HUES6 (cell line): Measurements from ENCODE around the gene HRH1.
"Not testable (repeated sequence)": the region's sequence is repeated elsewhere in the genome, so short reads cannot be mapped to it uniquely, and the experiment has no call there.

Experiments used
- H3K27ac ChIP-seq: 2 replicates; pipeline ENCODE4 v1.7.0; 2013; ENCODE audit warnings: low read depth, mild to moderate bottlenecking, low read length, inconsistent platforms
- H3K27me3 ChIP-seq: 2 replicates; pipeline ENCODE4 v1.6.1; 2013; ENCODE audit warnings: low read length; ENCODE audit not compliant: control insufficient read depth, insufficient read depth
- H3K36me3 ChIP-seq: 2 replicates; pipeline ENCODE4 v1.6.1; 2013; ENCODE audit warnings: low read length; ENCODE audit not compliant: control insufficient read depth, insufficient read depth
- H3K4me1 ChIP-seq: 2 replicates; pipeline ENCODE4 v1.6.1; 2013; ENCODE audit warnings: low read length; ENCODE audit not compliant: control insufficient read depth, insufficient read depth
- H3K4me3 ChIP-seq: 2 replicates; pipeline ENCODE4 v1.5.1; 2013; ENCODE audit warnings: low read depth, low read length
- H3K9ac ChIP-seq: one replicate; pipeline ENCODE4 v1.6.1; 2013; ENCODE audit warnings: mild to moderate bottlenecking, low read length
- H3K9me3 ChIP-seq: 2 replicates; pipeline ENCODE4 v1.6.1; 2013; ENCODE audit warnings: low read depth, low read length; ENCODE audit not compliant: control insufficient read depth, insufficient read depth

HRH1 gene

GRCh38 chr3:11211531-11212298 is 57.4 kb downstream of the HRH1 start:
- Histone ChIP-seq H3K9me3 (no peaks in the 10 kb centered on the region), H3K9ac (no peak overlapping the region), H3K36me3 (no peaks in the 10 kb centered on the region), H3K27ac (no peak overlapping the region), H3K4me1 (no peaks in the 10 kb centered on the region), H3K27me3 (no peaks in the 10 kb centered on the region; the same call in 1 of the 2 replicates), H3K4me3 (no peak overlapping the region)

DNA sequence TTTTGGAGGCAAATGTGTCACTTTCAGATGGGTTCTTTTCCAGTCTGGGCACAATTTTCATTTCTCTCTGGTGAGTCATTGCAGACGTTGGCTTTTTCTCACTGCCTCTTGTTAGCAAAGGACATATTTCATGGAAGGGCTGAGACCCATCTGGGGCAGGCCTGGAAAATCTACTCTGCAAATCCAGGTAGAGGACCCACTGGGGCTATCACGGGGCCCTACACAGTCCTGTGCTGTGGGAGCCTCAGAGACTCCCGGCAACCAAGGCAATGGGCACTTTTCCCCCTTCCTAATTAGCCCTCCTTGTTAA is 58.0 kb downstream of the HRH1 start:
- Histone ChIP-seq H3K27me3 (no peaks in the 10 kb centered on the region; the same call in 1 of the 2 replicates), H3K9ac (no peak overlapping the region), H3K4me3 (no peak overlapping the region), H3K36me3 (no peaks in the 10 kb centered on the region), H3K4me1 (no peaks in the 10 kb centered on the region), H3K27ac (no peak overlapping the region), H3K9me3 (no peaks in the 10 kb centered on the region)

- H3K4me1 ChIP-seq: no peaks in the 10 kb centered on the region
- H3K27ac ChIP-seq: no peak overlapping the region
- H3K27me3 ChIP-seq: no peaks in the 10 kb centered on the region; the same call in 1 of the 2 replicates
- H3K4me3 ChIP-seq: no peak overlapping the region
- no peak overlapping the region for H3K9ac ChIP-seq
- H3K36me3 ChIP-seq: no peaks in the 10 kb centered on the region
- H3K9me3 ChIP-seq: no peaks in the 10 kb centered on the region
Measured at GRCh38 chr3:11212784-11213183, 58.5 kb downstream of the HRH1 start.

GRCh38 chr3:11213810-11214450 is 59.6 kb downstream of the HRH1 start:
- H3K9me3 ChIP-seq: no peaks in the 10 kb centered on the region
- no peak overlapping the region for H3K4me3 ChIP-seq
- no peaks in the 10 kb centered on the region for H3K36me3 ChIP-seq
- no peak overlapping the region for H3K27ac ChIP-seq
- no peak overlapping the region for H3K9ac ChIP-seq
- H3K27me3 ChIP-seq: no peaks in the 10 kb centered on the region; the same call in 1 of the 2 replicates
- no peaks in the 10 kb centered on the region for H3K4me1 ChIP-seq

DNA sequence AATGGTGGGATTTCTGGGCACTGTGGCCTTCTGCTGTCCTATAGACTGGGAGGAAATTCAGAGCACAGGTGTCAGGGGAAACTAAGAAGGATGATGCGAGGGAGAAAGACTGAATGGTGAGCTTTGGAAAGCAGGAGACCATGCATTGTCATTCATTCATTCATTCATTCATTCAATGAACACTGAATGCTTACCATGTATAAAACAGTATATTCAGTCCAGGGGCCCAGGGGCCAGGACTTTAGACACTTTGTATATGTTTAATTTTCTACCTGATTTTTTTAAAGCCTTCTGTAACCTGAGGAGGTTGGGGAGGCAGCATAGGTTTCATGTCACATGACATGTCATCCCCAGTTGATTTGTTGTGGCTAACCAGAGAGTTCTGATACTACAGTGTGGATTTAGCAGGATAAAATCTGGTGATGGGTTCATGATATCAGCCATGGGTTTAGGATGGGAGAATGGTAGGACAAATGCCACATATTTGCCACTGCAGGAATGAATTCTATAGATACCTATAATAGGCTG is 60.2 kb downstream of the HRH1 start:
- no peaks in the 10 kb centered on the region for H3K9me3 ChIP-seq
- H3K27me3 ChIP-seq: no peaks in the 10 kb centered on the region; the same call in 1 of the 2 replicates
- no peak overlapping the region for H3K27ac ChIP-seq
- no peaks in the 10 kb centered on the region for H3K36me3 ChIP-seq
- no peak overlapping the region for H3K4me3 ChIP-seq
- H3K9ac ChIP-seq: no peak overlapping the region
- no peaks in the 10 kb centered on the region for H3K4me1 ChIP-seq

DNA sequence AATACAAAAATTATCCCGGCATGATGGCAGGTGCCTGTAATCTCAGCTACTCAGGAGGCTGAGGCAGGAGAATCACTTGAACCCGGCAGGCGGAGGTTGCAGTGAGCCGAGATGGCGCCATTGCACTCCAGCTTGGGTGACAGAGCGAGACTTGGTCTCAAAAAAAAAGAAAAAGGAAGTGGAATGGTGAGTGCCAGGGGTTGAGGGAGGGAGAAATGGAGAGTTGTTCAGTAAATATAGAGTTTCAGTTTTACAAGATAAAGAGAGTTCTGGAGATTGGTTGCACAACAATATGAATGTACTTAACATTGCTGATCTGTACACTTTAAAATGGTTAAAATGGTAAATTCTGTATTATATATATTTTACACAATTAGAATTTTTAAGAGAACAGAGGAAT is 63.1 kb downstream of the HRH1 start:
- H3K36me3 ChIP-seq, H3K9me3 ChIP-seq, H3K4me3 ChIP-seq, H3K4me1 ChIP-seq, H3K27me3 ChIP-seq, H3K27ac ChIP-seq, H3K9ac ChIP-seq: not testable (repeated sequence)

- Histone ChIP-seq H3K4me1 (no peaks in the 10 kb centered on the region), H3K36me3 (no peaks in the 10 kb centered on the region), H3K27me3 (no peaks in the 10 kb centered on the region), H3K4me3 (no peak overlapping the region), H3K9me3 (no peaks in the 10 kb centered on the region), H3K9ac (no peak overlapping the region), H3K27ac (no peak overlapping the region)
Measured at GRCh38 chr3:11220230-11220629, 65.9 kb downstream of the HRH1 start.

- no peak overlapping the region for H3K4me3 ChIP-seq
- no peaks in the 10 kb centered on the region for H3K9me3 ChIP-seq
- no peak overlapping the region for H3K9ac ChIP-seq
- H3K36me3 ChIP-seq: no peaks in the 10 kb centered on the region
- H3K27ac ChIP-seq: no peak overlapping the region
- H3K27me3 ChIP-seq: no peaks in the 10 kb centered on the region
- no peaks in the 10 kb centered on the region for H3K4me1 ChIP-seq
Measured at GRCh38 chr3:11221818-11222415, 67.6 kb downstream of the HRH1 start.

GRCh38 chr3:11224010-11224409 is 69.7 kb downstream of the HRH1 start:
- no peaks in the 10 kb centered on the region for H3K27me3 ChIP-seq
- no peak overlapping the region for H3K4me3 ChIP-seq
- no peak overlapping the region for H3K27ac ChIP-seq
- H3K4me1 ChIP-seq: no peaks in the 10 kb centered on the region
- H3K36me3 ChIP-seq: no peaks in the 10 kb centered on the region
- no peaks in the 10 kb centered on the region for H3K9me3 ChIP-seq
- no peak overlapping the region for H3K9ac ChIP-seq

DNA sequence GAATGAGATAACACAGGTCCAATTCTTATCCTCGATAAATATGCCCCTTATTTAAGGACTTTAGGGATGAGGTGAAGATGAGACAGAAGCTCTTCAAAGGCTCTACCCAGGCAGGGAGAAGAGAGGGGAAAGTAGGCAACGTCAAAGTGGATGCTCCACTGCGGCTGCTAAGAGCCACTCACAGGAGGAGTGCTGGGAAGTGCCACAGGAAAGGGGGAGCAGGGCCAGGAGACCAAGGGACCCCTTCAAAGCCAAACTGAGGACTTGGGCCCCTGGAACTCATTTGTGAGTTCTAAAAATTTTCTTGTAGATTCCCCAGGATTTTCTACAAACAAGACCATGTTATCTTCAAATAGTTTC is 70.6 kb downstream of the HRH1 start:
- no peak overlapping the region for H3K9ac ChIP-seq
- no peaks in the 10 kb centered on the region for H3K4me1 ChIP-seq
- no peak overlapping the region for H3K27ac ChIP-seq
- H3K9me3 ChIP-seq: no peaks in the 10 kb centered on the region
- H3K4me3 ChIP-seq: no peak overlapping the region
- H3K36me3 ChIP-seq: no peaks in the 10 kb centered on the region
- no peaks in the 10 kb centered on the region for H3K27me3 ChIP-seq

DNA sequence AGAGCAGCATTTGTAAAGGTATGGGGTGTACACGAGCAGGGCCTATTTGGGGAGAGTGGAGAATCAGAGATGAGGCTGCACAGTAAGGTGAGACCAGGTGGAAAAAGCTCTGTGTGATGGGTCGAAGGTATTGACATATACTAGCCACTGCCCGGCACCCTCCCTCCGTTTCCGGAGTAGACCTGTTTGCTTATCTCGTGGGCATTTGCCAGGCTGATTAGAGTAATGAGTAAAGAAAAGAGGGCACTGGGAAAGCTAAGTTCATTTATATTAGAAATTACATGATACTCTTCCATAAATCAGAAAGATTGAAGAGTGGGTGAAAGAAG is 71.7 kb downstream of the HRH1 start:
- Histone ChIP-seq H3K4me3 (no peak overlapping the region), H3K9ac (no peak overlapping the region), H3K27me3 (no peaks in the 10 kb centered on the region), H3K9me3 (no peaks in the 10 kb centered on the region), H3K36me3 (no peaks in the 10 kb centered on the region), H3K27ac (no peak overlapping the region), H3K4me1 (no peaks in the 10 kb centered on the region)
